Measurements from ENCODE around the gene KSR2. TPM values are rescaled to one million over a fixed set of nuclear protein-coding genes. Genes with fewer than 3 reads are reported as not detected.

Gene KSR2
- total and polyA plus RNA-seq, 3 donors from 2014 or later: 2.4 to 3.8 (median 2.4) TPM

DNA sequence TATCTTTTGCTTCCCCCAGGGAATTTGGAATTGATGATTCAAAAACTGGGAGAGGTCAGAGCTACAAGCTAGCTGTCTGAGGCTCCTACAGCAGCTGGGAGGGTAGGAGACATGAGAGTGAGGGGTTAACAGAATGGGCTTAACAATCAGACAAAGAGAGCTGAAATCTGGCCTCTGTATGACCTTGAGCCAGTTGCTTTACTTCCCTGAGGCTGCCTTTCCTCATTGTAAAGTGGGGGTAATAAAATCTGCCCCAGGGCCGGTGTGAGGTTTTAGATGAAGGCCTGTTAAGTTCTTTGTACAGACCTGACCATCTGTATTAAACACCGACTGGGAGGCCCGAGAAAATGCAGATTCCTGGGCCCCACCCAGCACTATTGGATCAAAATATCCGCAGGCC lies 443.0 kb downstream of the KSR2 start:
- TF ChIP-seq, protein P1, sequence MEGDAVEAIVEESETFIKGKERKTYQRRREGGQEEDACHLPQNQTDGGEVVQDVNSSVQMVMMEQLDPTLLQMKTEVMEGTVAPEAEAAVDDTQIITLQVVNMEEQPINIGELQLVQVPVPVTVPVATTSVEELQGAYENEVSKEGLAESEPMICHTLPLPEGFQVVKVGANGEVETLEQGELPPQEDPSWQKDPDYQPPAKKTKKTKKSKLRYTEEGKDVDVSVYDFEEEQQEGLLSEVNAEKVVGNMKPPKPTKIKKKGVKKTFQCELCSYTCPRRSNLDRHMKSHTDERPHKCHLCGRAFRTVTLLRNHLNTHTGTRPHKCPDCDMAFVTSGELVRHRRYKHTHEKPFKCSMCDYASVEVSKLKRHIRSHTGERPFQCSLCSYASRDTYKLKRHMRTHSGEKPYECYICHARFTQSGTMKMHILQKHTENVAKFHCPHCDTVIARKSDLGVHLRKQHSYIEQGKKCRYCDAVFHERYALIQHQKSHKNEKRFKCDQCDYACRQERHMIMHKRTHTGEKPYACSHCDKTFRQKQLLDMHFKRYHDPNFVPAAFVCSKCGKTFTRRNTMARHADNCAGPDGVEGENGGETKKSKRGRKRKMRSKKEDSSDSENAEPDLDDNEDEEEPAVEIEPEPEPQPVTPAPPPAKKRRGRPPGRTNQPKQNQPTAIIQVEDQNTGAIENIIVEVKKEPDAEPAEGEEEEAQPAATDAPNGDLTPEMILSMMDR (IDR thresholded peaks at IDR 0.05): no peak
- no peak for TF ChIP-seq POLR2A (IDR thresholded peaks at IDR 0.05)
- Histone ChIP-seq H3K4me1 (no peaks in the 10 kb centered on the region), H3K9me3 (no peaks in the 10 kb centered on the region), H3K4me3 (no peak overlapping the region), H3K36me3 (ENCODE audit: low read depth, missing control alignments) (no peaks in the 10 kb centered on the region), H3K27me3 (no peaks in the 10 kb centered on the region), H3K27ac (no peak overlapping the region)
- 56 to 68% methylated on average over 4 of the region's 4 CpGs for WGBS, 2 donors
- no peak for DNase-seq
- intact Hi-C loops (cut with DNase I; ENCODE audit: low total_unique reads): no loop called here

DNA sequence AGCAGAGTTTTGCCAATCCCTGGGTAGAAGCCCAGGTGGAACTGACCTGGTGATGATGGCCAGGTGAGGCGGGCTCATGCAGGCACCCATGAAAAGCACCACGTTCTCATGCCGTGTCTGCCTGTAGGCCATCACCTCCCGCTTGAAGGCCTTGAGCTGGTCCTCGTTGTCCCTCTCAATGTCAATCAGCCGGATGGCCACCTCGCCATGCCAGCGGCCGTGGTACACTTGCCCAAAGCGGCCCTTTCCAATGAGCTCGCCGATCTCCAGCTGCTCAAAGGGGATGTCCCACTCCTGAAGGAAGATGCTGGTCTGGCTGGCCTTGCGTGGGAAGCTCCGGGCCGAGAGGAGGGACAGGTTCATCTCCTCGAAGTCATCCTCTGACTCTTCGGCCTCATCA lies 444.0 kb downstream of the KSR2 start:
- WGBS, 2 donors: 93 to 94% methylated on average over 6 to 17 of the region's 17 CpGs
- Histone ChIP-seq H3K36me3 (ENCODE audit: low read depth, missing control alignments) (no peaks in the 10 kb centered on the region), H3K27me3 (no peaks in the 10 kb centered on the region), H3K9me3 (no peaks in the 10 kb centered on the region), H3K27ac (no peak overlapping the region), H3K4me3 (no peak overlapping the region), H3K4me1 (no peaks in the 10 kb centered on the region)
- no peak for DNase-seq
- no peak for TF ChIP-seq POLR2A (IDR thresholded peaks at IDR 0.05)
- TF ChIP-seq, protein P1 (IDR thresholded peaks at IDR 0.05): no peak
- intact Hi-C loops (cut with DNase I; ENCODE audit: low total_unique reads): no loop called here

DNA sequence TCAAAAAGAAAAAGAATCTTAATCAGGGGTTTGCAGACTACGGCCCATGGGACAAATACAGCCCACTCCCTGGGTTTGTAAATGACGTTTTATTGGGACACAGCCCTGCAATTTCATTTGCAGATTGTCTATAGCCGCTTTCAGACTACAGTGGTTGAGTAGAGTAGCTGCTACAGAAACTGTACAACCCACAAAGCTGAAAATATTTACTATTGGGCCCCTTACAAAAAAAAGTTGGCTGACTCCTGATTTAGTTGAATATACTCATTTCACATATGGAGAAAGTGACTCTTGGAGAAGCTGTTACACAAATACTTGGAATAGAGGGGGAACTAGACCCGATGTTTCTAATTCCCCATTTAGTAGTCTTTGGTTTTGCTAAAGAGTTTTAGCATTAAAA lies 444.8 kb downstream of the KSR2 start:
- 75 to 90% methylated on average over 4 of the region's 4 CpGs for WGBS, 2 donors
- no peaks in the 10 kb centered on the region for H3K9me3 ChIP-seq
- intact Hi-C loops (cut with DNase I; ENCODE audit: low total_unique reads): no loop called here
- H3K4me1 ChIP-seq: no peaks in the 10 kb centered on the region
- H3K36me3 ChIP-seq (ENCODE audit: low read depth, missing control alignments): no peaks in the 10 kb centered on the region
- no peak overlapping the region for H3K4me3 ChIP-seq
- no peak for DNase-seq
- H3K27ac ChIP-seq: no peak overlapping the region
- no peaks in the 10 kb centered on the region for H3K27me3 ChIP-seq
- TF ChIP-seq, protein P1 (IDR thresholded peaks at IDR 0.05): no peak
- TF ChIP-seq POLR2A (IDR thresholded peaks at IDR 0.05): no peak

DNA sequence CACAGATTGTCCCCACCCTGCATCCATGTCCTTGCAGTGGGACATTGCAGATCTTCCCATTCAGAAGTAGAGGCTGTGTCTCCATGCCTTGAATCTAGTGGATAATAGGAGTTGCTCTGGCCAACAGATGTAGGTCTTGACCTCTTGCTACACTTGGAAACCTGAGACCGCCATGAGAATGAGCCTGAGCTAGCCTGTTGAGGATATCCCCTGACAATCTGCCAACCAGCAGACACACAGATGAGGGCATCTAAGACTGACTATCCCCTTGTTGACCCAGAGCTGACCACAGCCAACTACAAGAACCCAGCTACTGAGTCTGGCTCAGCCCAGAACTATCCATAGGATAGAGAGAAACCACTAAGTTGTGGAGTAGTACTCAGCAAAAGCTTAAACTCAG lies 446.2 kb downstream of the KSR2 start:
- H3K27ac ChIP-seq: no peak overlapping the region
- no peaks in the 10 kb centered on the region for H3K27me3 ChIP-seq
- WGBS, 2 donors: 59 to 60% methylated on average over 1 of the region's 1 CpG
- no peaks in the 10 kb centered on the region for H3K4me1 ChIP-seq
- H3K36me3 ChIP-seq (ENCODE audit: low read depth, missing control alignments): no peaks in the 10 kb centered on the region
- intact Hi-C loops (cut with DNase I; ENCODE audit: low total_unique reads): no loop called here
- no peak for TF ChIP-seq POLR2A (IDR thresholded peaks at IDR 0.05)
- TF ChIP-seq, protein P1 (IDR thresholded peaks at IDR 0.05): no peak
- no peak for DNase-seq
- no peak overlapping the region for H3K4me3 ChIP-seq
- no peaks in the 10 kb centered on the region for H3K9me3 ChIP-seq

DNA sequence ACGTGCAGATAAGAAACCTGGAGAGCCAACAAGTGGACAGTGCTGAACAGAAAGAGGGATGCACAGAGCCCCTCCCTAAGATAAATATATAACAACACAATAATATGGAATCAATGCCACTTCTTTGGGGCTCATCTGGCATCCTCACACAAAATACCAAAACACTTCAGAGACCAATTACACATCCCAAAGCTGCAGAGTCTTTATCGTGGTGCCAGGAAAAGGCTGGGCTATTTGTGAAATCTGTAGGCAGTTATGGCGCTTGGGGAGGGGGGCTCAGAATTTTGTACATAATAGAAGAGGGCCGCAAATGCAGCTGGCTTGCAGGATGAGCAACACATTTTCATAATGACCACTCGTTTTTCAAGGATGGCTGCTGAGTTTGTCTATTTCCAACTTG lies 446.9 kb downstream of the KSR2 start:
- Histone ChIP-seq H3K36me3 (ENCODE audit: low read depth, missing control alignments) (no peaks in the 10 kb centered on the region), H3K27ac (no peak overlapping the region), H3K4me3 (no peak overlapping the region), H3K4me1 (no peaks in the 10 kb centered on the region), H3K9me3 (no peaks in the 10 kb centered on the region), H3K27me3 (no peaks in the 10 kb centered on the region)
- TF ChIP-seq POLR2A (IDR thresholded peaks at IDR 0.05): no peak
- TF ChIP-seq, protein P1 (IDR thresholded peaks at IDR 0.05): no peak
- intact Hi-C loops (cut with DNase I; ENCODE audit: low total_unique reads): no loop called here
- WGBS, 2 donors: 78 to 84% methylated on average over 5 of the region's 5 CpGs
- no peak for DNase-seq

Data from testis (tissue), 3 donors.